Right lobe of liver (tissue), 6 donors: ENCODE measurements around the gene MET. TPM values are rescaled to one million over a fixed set of nuclear protein-coding genes. Genes with fewer than 3 reads are reported as not detected.
A peak's percentile ranks its signal among the peaks of the same experiment; 100 is the strongest.

Experiments
- ATAC-seq, 4 donors: fragments of 200-7000 bp; cut with Tn5 transposase; one replicate each; pipeline ENCODE4 v1.9.1; 2020; ENCODE audit warnings: mild to moderate bottlenecking in 4 of 4, moderate library complexity in 4 of 4
- DNase-seq, 3 donors: peaks; one replicate each; pipeline ENCODE4 v3.0.0-alpha.2; 2020
- H3K27ac ChIP-seq, 3 donors: fragments of 200-600 bp; one replicate each; pipeline ENCODE4 v1.8.0; 2022
- H3K27me3 ChIP-seq, 2 donors: fragments of 200-600 bp; one replicate each; pipeline ENCODE4 v1.8.0; 2022
- H3K36me3 ChIP-seq, 4 donors: fragments of 200-600 bp; sonication (generic) in 1 of 4; one replicate each; pipeline versions ENCODE4 v1.5.1 to v1.8.0; 2017 to 2022; ENCODE audit warnings: control low read depth in 1 of 4
- H3K4me1 ChIP-seq, 4 donors: fragments of 200-600 bp; sonication (generic) in 1 of 4; one replicate each; pipeline versions ENCODE4 v1.5.1 to v1.8.0; 2017 to 2022; ENCODE audit warnings: control low read depth in 1 of 4
- H3K4me3 ChIP-seq, 3 donors: fragments of 200-600 bp; one replicate each; pipeline ENCODE4 v1.8.0; 2022
- H3K9me3 ChIP-seq, 4 donors: fragments of 200-600 bp; sonication (generic) in 1 of 4; one replicate each; pipeline versions ENCODE4 v1.5.1 to v1.8.0; 2017 to 2022; ENCODE audit warnings: control low read depth in 1 of 4
- CTCF ChIP-seq, 4 donors: fragments of 200-600 bp in 3 of 4; fragments of 450-650 bp in 1 of 4; IDR thresholded peaks; one replicate each; pipeline versions ENCODE4 v1.5.1 to v1.8.0; 2016 to 2022; ENCODE audit warnings: antibody characterized with exemption in 4 of 4, mild to moderate bottlenecking in 2 of 4
- POLR2A ChIP-seq: fragments of 450-650 bp; IDR thresholded peaks from one replicate; pipeline ENCODE4 v1.6.1; 2017; ENCODE audit warnings: antibody characterized with exemption, mild to moderate bottlenecking
- WGBS: methylation state at CpG from one replicate; pipeline ENCODE4 v1.1.6; 2018; ENCODE audit warnings: low coverage, low lambda C conversion rate; ENCODE audit not compliant: insufficient coverage; ENCODE audit errors: missing lambda C conversion rate; 5-methylcytosine and 5-hydroxymethylcytosine counted together
- intact Hi-C, 2 donors: fragments of 100-400 bp; cut with DNase I; formaldehyde crosslinking; loops; one replicate each; pipeline versions ENCODE4 v1.11.2 to v1.14.1; 2022
- long read RNA-seq: library from polyadenylated mRNA; unstranded; transcript quantifications from one replicate; pipeline ENCODE4 v2.0.0, GENCODE V29; 2019
- total RNA-seq, 6 experiments: library from RNA; depleted of rRNA in 2 of 6; stranded (reverse); fragments of >200 nt in 2 of 6; fragmentation: NEBNext Ultra II Directional in 3 of 6; extraction: Animal tissue kit (Norgen Biotek cat#: 25700) in 3 of 6; gene quantifications; one replicate each; pipeline versions ENCODE4 v1.1.0 to v1.2.4, GENCODE V29; 2016 to 2023
- donor health status: DM: no; HTN: yes; CAD: no.
- donor health status: DM: no; HTN: no; CAD: no.
- donor health status: DM: no; HTN: no; CAD: no.
- donor health status: DM: no; HTN: yes; CAD: no.
- donor health status: DM: no; HTN: yes; CAD: no.

Gene MET
- total RNA-seq = 10 to 100 TPM; 32.9 to 45.2 (median 37.2) TPM
- long read RNA-seq, partial matches to known transcripts = 7 of 10 reads
- long read RNA-seq, other reads (novel, unspliced or antisense) = 2 of 10 reads

GRCh38 chr7:116671681-116672595 is at the start of gene MET:
Gene MET (plus strand): TSS chr7:116672196. CDS start chr7:116699085, 26,889 bp downstream.
- H3K36me3 ChIP-seq = no peaks in the 10 kb centered on the region
- H3K27ac ChIP-seq = peak within 1 kb of the TSS; percentile 91 to 97 (median 93)
- intact Hi-C loops = loop anchor here (10.0 kb wide), 1 partner anchor 133 kb away; no protein-coding TSS in a partner anchor
- H3K27me3 ChIP-seq = no peaks in the 10 kb centered on the region
- peaks cover 0 to 20% (median 7%) of the 10 kb centered on the region in 4 donors for H3K4me1 ChIP-seq
- H3K4me3 ChIP-seq = peak within 1 kb of the TSS; percentile 53 to 73 (median 65)
- ATAC-seq = peak; percentile 89 to 97 (median 92)
- no peaks in the 10 kb centered on the region for H3K9me3 ChIP-seq
- 0% methylated on average over 16 of the region's 101 CpGs for WGBS
- peak; percentile 88 to 92 (median 92) for DNase-seq
- TF ChIP-seq CTCF (IDR thresholded peaks at IDR 0.05) (peak; percentile 52 to 77 (median 69)), POLR2A (peak; percentile 81)

DNA sequence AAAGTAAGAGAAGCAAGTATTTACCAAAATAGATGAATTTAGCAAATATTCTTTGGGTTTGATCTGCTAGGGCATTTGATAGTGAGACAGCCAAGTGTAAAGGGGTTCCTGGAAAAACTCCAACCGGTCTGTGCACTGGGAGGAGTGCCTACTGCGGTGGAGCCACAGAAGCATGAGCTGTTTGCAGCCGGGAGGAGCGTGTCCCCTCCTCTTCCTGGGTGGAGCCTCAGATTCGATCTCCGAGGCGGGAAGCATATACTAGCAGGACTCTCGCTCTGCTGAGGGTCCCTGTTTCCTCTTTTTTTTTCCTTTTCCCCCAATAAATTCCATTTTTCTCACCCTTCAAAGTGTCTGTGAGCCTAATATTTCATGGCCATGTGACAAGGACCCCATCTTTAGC is 45.1 kb upstream of the MET start:
- no peak for ATAC-seq
- Histone ChIP-seq H3K9me3 (no peaks in the 10 kb centered on the region), H3K27me3 (no peaks in the 10 kb centered on the region), H3K36me3 (no peaks in the 10 kb centered on the region), H3K4me1 (peaks cover 0 to 10% (median 0%) of the 10 kb centered on the region in 4 donors), H3K27ac (no peak overlapping the region), H3K4me3 (no peak overlapping the region)
- TF ChIP-seq CTCF (IDR thresholded peaks at IDR 0.05) = no peak
- no peak for TF ChIP-seq POLR2A
- DNase-seq = no peak
- intact Hi-C loops = no loop called here
- WGBS = 86% methylated on average over 6 of the region's 8 CpGs

DNA sequence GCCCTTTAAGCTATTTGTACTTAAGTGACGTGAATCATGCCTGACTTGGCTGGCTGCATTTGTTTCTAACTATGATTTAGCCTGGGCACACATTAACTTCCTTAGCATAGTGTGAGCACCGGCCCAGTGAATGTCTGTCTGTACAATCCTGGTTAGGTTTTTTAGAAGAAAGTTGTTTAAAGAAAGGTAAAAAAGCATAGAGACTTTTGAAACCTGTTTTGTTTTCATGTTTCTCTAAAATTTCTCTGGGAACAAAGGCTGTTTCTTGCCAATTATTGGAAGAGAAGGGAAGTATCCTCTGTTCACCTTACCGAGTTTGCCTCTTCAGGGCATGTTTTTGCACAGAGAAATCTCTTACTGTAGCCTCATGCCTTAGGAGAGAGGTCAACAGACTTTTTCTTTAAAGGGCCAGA is 42.9 kb upstream of the MET start:
- Histone ChIP-seq H3K36me3 (no peaks in the 10 kb centered on the region), H3K27ac (peak overlapping the region; percentile 49 to 88 (median 85)), H3K9me3 (no peaks in the 10 kb centered on the region), H3K4me3 (no peak overlapping the region), H3K4me1 (peaks cover 0 to 10% (median 0%) of the 10 kb centered on the region in 4 donors), H3K27me3 (no peaks in the 10 kb centered on the region)
- 27% methylated on average over 3 of the region's 3 CpGs for WGBS
- intact Hi-C loops = no loop called here
- TF ChIP-seq POLR2A (peak; percentile 21), CTCF (IDR thresholded peaks at IDR 0.05) (no peak)
- DNase-seq (peak; percentile 27 to 76 (median 54)), ATAC-seq (peak; percentile 75 to 80 (median 76))

DNA sequence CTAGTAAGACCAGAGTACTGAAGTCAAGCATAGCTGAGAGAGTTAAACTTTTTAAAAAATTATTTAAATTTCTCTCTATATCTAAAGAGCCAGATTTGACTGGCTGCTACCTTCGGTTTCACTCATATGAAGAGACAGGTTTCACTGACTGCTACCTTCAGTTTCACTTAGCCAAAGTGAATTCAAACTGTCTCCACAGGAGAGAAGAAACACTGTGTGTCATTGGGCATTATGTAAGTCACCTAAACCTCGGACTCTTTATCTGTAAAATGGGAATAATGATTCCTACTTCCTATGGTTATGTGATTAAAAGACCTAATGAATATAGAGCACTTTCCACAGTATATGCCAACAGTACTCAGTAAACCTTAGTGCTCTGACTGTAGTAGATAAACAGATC is 41.6 kb upstream of the MET start:
- 15% methylated on average over 2 of the region's 2 CpGs for WGBS
- intact Hi-C loops = no loop called here
- Histone ChIP-seq H3K4me1 (peaks cover 0 to 10% (median 0%) of the 10 kb centered on the region in 4 donors), H3K4me3 (no peak overlapping the region), H3K27me3 (no peaks in the 10 kb centered on the region), H3K36me3 (no peaks in the 10 kb centered on the region), H3K9me3 (no peaks in the 10 kb centered on the region), H3K27ac (peak overlapping the region; percentile 71 to 88 (median 85))
- TF ChIP-seq POLR2A (no peak), CTCF (IDR thresholded peaks at IDR 0.05) (no peak)
- no peak for DNase-seq
- peak; percentile 36 to 68 (median 49) for ATAC-seq
